Activated CD8-positive, alpha-beta memory T cell treated with anti-CD3 and anti-CD28 coated beads for 24 hours (primary cell): ENCODE data around the gene PHF20.
"Not testable (repeated sequence)": the region's sequence is repeated elsewhere in the genome, so short reads cannot be mapped to it uniquely, and the experiment has no call there.

Experiments used
- DNase-seq: peaks from one replicate; pipeline ENCODE4 v3.0.0-alpha.2; 2020

The PHF20 gene

DNA sequence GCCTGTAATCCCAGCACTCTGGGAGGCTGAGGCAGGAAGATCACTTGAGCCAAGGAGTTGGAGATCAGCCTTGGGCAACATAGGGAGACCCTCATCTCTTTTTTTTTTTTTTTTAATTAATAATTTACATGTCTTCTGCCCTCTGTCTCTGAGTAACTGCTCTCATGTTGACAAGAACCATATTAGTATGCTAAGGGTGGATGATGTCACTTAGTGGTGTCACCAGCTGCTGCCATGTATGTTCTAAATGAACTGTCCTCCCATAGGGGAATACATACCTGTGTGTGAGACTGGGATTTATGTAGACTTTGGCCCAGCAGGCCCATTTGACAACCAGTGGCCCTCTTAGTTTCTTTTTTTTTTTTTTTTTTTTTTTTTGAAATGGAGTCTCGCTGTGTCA, 116.8 kb downstream of the PHF20 start:
- no peak for DNase-seq

- no peak for DNase-seq
These were observed 119.6 kb downstream of the PHF20 start for GRCh38 chr20:35891375-35891774.

- DNase-seq = no peak
These were observed 121.1 kb downstream of the PHF20 start for GRCh38 chr20:35892871-35893270.

DNA sequence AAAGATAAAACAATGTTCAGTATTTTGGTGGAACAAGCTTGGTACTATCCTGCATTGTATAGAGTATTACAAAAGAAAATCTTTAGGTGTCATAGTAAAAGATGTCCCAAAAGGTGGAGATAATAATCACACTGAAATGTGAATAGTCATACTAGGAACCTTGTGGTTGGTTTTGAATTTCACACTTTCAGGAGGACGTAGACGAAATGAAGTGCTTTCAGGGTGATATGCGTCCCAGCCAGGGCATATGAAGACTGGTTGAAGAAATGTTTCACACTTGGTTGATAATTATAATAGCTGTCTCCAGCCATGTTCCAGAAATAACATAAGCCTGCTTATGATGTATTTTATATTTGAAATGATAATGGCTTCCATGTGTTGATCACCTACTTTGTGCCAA, 122.1 kb downstream of the PHF20 start:
- DNase-seq = no peak

- DNase-seq = not testable (repeated sequence)
These were observed 123.7 kb downstream of the PHF20 start for GRCh38 chr20:35895516-35895915.

- DNase-seq = no peak
These were observed 127.2 kb downstream of the PHF20 start for GRCh38 chr20:35899064-35899463.

- not testable (repeated sequence) for DNase-seq
These were observed 129.4 kb downstream of the PHF20 start for GRCh38 chr20:35901230-35901629.

DNA sequence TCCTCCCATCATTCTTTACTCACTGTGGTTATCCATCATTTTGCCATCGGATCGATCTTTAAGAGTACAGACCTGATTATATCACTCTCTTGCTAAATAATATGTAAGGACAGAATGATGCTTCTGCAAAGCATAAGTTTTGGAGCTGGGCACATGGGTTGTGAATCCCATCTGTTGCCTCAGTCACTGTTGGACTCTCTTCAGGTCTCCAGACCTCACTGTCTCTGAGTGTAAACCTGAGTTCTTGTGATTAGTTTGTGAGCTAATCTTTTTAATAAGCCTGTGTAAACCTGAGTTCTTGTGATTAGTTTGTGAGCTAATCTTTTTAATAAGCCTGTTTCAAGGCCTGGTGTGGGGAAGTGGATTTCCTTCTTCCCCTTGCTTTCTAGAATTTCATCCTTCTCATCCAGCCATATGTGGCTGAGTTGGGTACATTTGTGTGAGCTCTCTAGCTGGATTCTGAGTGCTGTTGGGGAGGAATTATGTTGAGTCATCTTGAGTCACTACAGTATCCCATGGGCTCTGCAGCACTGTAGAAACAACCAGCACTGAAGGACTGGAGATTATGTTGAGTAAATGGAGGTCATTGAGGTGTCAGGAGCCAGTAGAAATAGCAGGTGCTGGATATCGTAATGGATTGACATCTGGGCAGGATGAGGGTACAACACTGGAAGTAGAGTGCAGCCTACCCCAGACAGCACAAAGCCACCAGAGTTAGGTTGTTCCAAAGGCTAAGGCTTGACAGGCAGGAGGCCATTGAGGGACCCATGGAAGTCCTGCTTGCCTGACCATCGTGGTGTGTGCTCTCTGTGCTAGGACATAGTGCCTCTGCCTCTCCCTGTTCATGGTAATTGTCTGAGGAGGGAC, 130.1 kb downstream of the PHF20 start:
- DNase-seq = no peak

DNA sequence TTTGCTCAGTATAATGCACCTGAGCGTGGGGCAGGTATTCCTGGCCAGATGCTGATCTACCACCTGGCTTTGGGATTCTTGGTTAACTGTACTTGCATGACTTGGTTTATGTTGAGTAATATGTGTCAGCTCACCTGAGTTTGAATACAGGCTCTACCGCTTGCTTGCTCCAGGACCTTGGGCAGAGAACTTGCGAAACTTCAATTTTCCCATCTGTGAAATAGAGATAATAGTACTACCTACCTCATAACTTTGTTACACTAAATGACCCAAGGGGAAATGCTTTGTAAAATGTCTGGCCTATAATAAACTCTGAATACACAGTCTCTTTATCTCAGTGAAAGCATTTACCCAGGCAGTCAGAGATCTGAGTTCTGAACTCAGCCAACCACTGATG, 130.7 kb downstream of the PHF20 start:
- no peak for DNase-seq

- DNase-seq = no peak
These were observed 132.0 kb downstream of the PHF20 start for GRCh38 chr20:35903843-35904242.

DNA sequence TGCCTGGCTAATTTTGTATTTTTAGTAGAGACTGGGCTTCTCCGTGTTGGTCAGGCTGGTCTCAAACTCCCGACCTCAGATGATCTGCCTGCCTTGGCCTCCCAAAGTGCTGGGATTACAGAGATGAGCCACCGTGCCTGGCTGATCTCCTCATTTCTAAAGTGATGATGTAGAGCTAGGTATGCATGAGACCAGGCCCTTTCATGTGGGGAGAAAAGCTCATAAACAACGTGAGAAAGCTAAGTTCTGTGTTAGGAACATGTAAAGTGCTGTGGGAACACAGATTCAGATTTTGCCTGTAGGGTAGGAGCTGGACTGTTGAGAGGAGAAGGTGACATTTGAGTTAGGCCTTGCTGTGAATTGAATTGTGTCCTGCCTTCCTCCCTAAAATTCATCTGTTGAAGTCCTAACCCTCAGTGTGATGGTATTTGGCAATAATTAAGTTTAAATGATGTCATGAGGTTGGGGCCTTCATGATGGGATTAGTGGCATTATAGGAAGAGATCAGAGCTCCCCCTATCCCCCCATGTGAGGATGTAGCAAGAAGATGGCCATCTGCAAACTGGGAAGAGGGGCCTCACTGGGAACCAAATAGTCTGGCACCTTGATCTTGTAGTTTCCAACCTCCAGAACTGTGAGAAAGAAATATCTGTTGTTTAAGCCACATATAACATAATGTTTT, 133.3 kb downstream of the PHF20 start:
- DNase-seq = no peak

GRCh38 chr20:35907017-35907701, 135.3 kb downstream of the PHF20 start:
- DNase-seq = no peak

DNA sequence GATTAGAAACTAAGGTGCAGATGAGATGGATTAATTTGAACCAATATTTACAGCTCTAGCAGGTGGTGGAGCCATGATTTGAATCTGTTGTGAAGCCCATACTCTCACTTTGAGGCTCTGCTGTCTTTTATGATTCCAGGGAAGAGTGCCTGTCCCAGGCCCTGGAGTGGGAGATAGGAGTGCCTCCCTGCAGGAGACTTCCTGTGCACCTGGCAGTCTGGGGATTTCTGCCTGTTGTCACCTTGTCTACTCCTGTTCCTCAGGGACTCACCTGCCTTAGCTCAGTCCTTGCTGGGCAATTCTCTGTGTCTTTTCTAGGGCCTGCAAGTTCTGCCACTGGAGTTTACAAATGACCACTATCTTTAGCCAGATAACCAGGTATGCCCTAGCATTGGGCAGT, 136.2 kb downstream of the PHF20 start:
- DNase-seq = no peak

GRCh38 chr20:35909176-35909575, 137.4 kb downstream of the PHF20 start:
- no peak for DNase-seq

DNA sequence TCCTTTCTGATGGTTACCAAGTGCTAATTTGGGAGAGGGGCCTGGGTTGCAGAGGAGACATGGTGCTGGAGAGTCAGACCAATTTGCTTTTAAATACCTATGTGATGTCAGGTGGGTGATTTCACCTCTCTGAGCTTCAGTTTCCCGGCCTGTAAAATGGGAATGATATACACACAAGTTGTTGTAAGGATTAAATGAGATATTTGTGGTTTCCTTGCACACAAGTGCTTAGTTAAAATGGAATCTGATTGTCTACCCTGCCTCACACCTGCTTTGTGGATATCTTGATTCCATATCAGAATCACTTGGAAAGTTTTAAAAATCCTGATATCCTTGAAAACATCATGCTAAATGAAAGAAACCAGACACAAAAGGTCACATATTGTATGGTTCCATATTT, 138.0 kb downstream of the PHF20 start:
- no peak for DNase-seq

DNA sequence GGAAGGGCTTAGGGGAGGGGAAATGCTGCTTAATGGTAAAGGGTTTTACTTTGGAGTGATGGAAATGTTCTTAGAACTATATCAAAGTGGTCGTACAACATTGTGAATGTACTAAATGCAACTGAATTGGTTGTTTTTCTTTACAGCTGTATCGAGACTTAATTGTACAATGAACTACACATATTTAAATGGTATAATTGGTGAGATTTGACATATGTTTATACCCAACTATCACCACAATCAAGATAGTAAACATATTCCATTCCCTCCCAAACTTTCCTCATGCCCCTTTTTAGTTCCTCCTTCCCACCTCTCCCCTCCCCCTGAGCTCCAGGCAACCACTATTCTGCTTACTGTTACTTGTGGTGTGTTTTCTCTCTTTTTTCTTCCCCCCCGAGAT, 138.4 kb downstream of the PHF20 start:
- no peak for DNase-seq

DNA sequence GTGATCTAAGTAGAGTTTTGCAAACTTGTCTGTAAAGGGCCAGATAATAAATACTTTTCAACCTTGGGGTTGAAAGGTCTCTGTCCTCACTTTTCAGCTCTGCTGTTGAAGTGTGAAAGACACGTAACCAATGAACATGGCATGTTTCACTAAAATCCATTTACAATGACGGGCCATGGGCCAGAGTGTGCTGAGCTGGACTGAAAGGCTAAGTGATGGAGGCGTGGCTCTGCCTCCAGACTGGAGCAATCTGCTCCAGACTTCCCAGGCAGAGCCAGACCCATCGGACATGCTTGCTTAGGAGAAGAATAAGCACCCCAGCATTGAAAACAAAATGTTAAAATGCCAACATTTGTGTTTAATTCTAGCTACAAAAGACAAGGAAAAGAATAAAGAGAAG, 141.1 kb downstream of the PHF20 start:
- DNase-seq = no peak

DNA sequence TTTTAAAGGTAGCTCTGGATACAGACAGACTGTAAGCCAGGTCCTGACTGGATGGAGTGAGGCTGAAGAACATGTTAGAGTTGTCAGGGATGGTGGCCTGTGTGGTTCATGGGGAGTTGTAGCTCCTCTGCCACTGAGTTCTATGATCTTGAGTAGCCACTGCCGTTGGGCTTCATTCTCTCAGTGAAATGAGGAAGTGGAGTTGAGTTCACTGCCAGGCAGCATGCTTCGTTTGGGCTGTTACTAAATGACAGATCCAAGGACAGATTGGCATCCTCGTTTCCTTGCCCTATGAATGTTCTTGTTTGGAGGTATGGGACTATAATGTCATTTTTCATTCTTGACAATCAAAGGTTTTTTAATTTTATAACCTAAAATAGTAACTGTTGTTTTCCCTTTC, 145.3 kb downstream of the PHF20 start:
- DNase-seq = no peak

GRCh38 chr20:35918021-35918420, 146.2 kb downstream of the PHF20 start:
- DNase-seq = no peak

DNA sequence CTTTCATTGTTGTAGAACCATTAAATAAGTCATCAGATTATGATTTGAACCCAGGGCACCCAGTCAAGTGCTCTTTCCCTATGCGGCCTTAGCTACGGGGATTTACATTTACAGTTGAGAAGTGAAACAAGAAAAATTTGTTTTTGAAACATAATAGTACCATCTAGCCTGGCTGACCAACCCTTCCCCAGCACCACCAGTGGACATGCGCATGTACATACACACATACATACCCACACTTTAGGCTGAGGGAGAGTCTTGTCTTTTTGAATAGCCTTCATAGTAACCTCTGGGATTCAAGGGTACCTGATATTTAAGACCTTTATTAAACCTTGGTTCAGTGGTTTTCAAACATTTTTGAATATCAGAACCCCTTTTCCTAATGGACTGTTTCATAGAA, 148.7 kb downstream of the PHF20 start:
- no peak for DNase-seq

DNA sequence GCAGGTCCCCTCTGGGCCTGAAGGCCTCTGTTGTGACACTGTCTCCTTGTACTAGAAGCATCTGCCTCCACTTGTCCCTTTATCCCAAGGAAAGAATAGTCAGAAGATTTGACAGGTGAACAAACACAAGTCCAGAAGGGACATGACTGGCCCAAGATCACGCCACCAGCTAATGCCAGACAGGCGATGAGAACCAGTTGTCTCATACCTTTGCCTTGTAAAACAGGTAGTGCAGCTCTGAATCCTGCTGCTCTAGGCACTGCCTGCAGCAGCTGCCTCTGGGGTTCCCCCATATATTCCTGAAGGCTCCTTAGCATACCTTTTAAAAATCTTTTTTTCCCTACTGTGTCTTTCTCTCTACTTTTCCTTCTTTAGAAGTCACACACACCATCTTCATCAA, 157.5 kb downstream of the PHF20 start:
- no peak for DNase-seq

DNA sequence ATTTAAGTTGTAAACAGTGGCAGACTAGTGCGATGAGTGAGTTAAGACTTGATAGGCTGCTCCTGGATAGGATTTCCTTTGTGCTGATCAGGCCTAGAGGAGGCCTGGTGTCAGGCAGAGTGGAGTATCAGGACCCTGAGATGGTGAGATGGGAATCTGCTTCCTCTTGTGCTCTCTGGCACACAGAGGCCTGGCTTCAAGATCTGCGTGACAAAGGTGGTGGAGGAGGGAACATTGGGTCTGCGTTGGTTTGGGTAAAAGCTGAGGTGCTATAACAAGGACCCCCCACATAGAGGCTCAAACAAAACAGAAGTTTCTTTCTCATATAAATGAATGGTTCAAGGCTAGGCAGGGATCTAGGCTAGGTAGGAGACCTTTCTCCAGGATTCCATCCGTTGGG, 162.2 kb downstream of the PHF20 start:
- DNase-seq = no peak

DNA sequence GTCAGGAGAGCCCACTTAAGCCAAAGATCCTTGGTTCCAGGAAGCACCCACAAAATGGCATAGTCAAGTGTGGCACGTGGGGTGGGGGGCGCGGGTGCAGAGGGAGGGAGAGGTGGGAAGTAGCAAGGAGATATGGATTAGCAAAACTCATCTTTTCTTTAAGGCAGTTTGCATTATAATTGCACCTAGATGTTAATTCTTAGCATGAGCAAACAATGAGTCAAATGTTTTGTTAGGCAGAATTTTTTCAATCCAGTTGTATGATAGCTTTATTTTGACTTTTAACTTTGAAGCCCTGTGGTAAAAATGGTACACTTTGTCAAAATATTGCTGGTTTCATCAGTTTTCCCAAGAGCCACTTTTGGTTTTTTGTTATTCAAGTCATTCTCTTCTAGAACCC, 167.4 kb downstream of the PHF20 start:
- DNase-seq = no peak

DNA sequence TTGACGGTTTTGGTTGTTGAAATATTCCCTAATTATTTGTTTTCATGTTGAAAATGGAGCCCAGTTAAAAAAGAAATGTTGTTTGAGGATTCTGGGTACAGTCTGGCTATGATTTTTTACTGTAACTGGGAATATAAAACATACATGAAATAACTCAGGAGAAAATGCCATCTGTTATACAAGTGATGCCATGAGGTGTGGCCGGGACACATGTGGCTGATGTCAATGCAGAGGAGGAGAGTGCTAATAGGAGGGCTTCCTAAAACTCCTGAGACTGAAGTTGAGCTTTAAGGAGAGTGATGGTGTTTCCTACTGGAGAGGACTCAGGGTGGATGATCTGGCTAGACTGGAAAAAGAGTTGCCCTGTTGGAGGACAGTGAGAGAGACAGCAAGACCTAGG, 169.8 kb downstream of the PHF20 start:
- DNase-seq = no peak
